NOMO-1 (cell line): ENCODE measurements around the gene PPP2R3A.
A peak's percentile ranks its signal among the peaks of the same experiment; 100 is the strongest.
"Not testable (repeated sequence)": the region's sequence is repeated elsewhere in the genome, so short reads cannot be mapped to it uniquely, and the experiment has no call there.

Experiments
- DNase-seq, 2 experiments: peaks; one replicate each; lab custom pipeline; 2025; ENCODE audit not compliant: unreplicated experiment in 2 of 2; lab: John Stamatoyannopoulos, UW

PPP2R3A gene

GRCh38 chr3:136146981-136147729 lies 181.6 kb downstream of the PPP2R3A start:
- DNase-seq, result no peak

- DNase-seq, result no peak
Observed at GRCh38 chr3:136149667-136150066, 184.1 kb downstream of the PPP2R3A start.

GRCh38 chr3:136151219-136151618 lies 185.7 kb downstream of the PPP2R3A start:
- DNase-seq, result no peak

- DNase-seq, result no peak
Observed at GRCh38 chr3:136152176-136152843, 186.8 kb downstream of the PPP2R3A start.

GRCh38 chr3:136152963-136153362 lies 187.4 kb downstream of the PPP2R3A start:
- DNase-seq, result no peak

GRCh38 chr3:136161516-136161915 lies 196.0 kb downstream of the PPP2R3A start:
- no peak for DNase-seq

- no peak for DNase-seq
Observed at GRCh38 chr3:136162322-136162721, 196.8 kb downstream of the PPP2R3A start.

- DNase-seq, result peak; percentile 22 to 36
Observed at GRCh38 chr3:136163607-136164006, 198.1 kb downstream of the PPP2R3A start.

GRCh38 chr3:136166507-136166906 lies 201.0 kb downstream of the PPP2R3A start:
- DNase-seq, result no peak

GRCh38 chr3:136168236-136168635 lies 202.7 kb downstream of the PPP2R3A start:
- DNase-seq, result not testable (repeated sequence)

GRCh38 chr3:136171097-136171542 lies 205.6 kb downstream of the PPP2R3A start:
- no peak for DNase-seq

GRCh38 chr3:136173939-136174490 lies 208.5 kb downstream of the PPP2R3A start:
- no peak for DNase-seq

- DNase-seq, result no peak
Observed at GRCh38 chr3:136177876-136178275, 212.3 kb downstream of the PPP2R3A start.

GRCh38 chr3:136181741-136182140 lies 216.2 kb downstream of the PPP2R3A start:
- no peak for DNase-seq

- no peak for DNase-seq
Observed at GRCh38 chr3:136184703-136185102, 219.2 kb downstream of the PPP2R3A start.

- no peak for DNase-seq
Observed at GRCh38 chr3:136186344-136186743, 220.8 kb downstream of the PPP2R3A start.

GRCh38 chr3:136186846-136187245 lies 221.3 kb downstream of the PPP2R3A start:
- DNase-seq, result no peak

- DNase-seq, result no peak
Observed at GRCh38 chr3:136187868-136188267, 222.3 kb downstream of the PPP2R3A start.

- DNase-seq, result no peak
Observed at GRCh38 chr3:136189043-136189442, 223.5 kb downstream of the PPP2R3A start.

- no peak for DNase-seq
Observed at GRCh38 chr3:136189859-136190617, 224.5 kb downstream of the PPP2R3A start.

- DNase-seq, result not testable (repeated sequence)
Observed at GRCh38 chr3:136192195-136192594, 226.7 kb downstream of the PPP2R3A start.
